Jurkat, Clone E6-1 (cell line): ENCODE measurements around the gene B4GALT4. TPM values are rescaled to one million over a fixed set of nuclear protein-coding genes. Genes with fewer than 3 reads are reported as not detected.
"Not testable (repeated sequence)": the region's sequence is repeated elsewhere in the genome, so short reads cannot be mapped to it uniquely, and the experiment has no call there.

Experiments used
- DNase-seq: peaks from one replicate; pipeline ENCODE4 v3.0.0-alpha.2; 2011; ENCODE audit warnings: low read depth, low spot score
- H3K4me3 ChIP-seq: 2 replicates; pipeline ENCODE4 v1.5.1; 2011; ENCODE audit warnings: mild to moderate bottlenecking, low read length, control low read depth, moderate library complexity
- polyA plus RNA-seq: library from polyadenylated mRNA; unstranded; fragments of >200 nt; gene quantifications from one replicate; pipeline ENCODE4 v1.2.1, GENCODE V29; 2012; ENCODE audit warnings: missing spikeins; ENCODE audit not compliant: insufficient read length, insufficient read depth

Gene B4GALT4, protein sequence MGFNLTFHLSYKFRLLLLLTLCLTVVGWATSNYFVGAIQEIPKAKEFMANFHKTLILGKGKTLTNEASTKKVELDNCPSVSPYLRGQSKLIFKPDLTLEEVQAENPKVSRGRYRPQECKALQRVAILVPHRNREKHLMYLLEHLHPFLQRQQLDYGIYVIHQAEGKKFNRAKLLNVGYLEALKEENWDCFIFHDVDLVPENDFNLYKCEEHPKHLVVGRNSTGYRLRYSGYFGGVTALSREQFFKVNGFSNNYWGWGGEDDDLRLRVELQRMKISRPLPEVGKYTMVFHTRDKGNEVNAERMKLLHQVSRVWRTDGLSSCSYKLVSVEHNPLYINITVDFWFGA
- polyA plus RNA-seq, result 8.5 TPM

DNA sequence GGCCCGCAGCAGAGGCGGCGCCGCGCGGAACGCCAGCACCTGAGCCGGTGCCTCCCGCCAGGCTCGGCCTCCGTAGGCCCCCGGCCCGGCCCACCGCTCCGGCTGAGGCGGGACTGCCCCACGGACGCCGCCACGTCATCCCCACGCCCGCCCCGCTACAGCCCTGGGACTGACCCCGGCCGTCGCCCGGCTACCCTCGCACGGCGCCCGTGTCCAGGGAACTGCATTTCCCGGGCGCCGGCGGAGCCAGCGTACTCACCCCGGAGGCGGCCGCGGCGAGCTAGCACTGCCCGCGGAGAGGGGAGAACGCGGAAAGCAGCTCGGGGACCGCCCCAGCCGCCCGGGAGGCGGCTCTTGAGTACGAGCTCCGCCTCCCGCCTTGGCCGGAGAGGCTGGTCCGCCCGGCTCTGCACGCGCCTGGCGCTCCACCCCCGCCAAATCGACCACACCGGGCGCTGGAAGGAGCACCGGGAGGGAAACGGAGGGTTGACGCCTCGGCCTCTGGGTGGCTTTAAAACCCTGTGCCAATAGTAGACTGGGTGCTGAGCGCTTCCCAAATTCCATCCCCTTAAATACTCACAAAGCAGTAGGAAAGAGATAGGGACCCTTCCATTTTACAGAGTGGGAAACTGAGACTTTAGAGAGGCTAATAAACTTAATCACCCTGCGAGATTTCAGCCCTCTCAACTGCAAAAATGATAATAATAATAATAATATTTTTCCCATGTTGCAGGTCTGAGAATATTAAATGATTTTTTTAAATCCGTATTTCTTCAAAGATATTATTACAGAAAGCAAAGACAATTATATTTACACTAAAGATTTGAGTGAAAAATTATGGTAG lies at the start of gene B4GALT4:
TSS of gene B4GALT4 (minus strand) at position 288 of the 844 bp plus-strand sequence. CDS start 10,779 bp downstream, outside the sequence.
- peak; percentile 55 for DNase-seq
- peak within 1 kb of the TSS; percentile 67 for H3K4me3 ChIP-seq

DNA sequence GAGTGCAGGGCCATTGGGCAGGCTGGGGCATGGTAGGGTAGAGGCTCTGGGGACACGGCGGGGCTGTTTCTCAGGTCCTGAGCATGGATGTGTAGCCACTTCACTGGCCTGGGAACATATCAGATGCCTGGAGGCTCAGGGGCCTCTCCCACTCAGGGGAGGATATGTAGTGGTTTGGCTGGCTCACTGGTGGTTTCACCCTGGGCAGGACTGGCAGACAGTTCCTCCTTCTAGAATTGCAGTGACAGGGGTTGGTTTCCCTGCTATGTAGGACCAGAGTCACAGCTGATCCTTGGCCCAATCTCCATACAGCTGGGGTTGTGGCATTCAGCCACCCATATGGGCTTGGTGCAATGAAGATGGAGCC lies 48.7 kb upstream of the B4GALT4 start:
- no peak for DNase-seq
- no peak overlapping the region for H3K4me3 ChIP-seq

DNA sequence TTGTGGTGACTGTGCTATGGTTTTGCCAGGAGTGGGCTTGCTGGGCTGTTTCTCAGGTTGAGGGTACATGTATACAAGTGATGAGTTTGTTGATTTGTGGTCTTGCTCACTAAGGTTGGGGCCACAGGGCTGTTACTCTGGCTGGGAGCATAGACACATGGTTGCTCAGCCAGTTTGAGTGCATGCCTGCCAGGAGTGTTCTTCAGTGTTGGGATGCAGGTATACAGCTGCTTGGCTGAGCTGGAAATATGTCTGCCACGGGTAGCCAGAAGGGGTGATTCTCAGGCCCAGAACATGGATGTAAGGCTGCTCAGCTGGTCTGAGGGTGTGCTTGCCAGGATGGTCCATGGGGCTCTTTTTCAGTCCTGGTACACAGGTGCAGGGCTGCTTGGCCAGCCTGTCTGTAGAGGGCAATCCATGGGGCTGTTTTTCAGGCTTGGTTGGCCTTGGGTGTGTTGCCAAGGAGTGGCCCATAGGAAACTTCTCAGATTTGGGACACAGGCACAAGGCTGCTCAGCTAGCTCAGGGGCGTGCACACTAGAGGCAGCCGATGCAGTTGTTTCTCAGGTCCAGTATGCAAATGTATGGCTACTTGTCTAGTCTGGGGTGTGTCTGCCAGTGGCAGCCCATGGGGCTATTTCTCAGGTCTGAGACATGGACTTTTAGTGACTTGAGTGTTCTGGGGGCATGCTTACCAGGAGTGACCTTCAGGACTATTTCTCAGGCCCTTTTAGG lies 48.2 kb upstream of the B4GALT4 start:
- H3K4me3 ChIP-seq, result no peak overlapping the region

DNA sequence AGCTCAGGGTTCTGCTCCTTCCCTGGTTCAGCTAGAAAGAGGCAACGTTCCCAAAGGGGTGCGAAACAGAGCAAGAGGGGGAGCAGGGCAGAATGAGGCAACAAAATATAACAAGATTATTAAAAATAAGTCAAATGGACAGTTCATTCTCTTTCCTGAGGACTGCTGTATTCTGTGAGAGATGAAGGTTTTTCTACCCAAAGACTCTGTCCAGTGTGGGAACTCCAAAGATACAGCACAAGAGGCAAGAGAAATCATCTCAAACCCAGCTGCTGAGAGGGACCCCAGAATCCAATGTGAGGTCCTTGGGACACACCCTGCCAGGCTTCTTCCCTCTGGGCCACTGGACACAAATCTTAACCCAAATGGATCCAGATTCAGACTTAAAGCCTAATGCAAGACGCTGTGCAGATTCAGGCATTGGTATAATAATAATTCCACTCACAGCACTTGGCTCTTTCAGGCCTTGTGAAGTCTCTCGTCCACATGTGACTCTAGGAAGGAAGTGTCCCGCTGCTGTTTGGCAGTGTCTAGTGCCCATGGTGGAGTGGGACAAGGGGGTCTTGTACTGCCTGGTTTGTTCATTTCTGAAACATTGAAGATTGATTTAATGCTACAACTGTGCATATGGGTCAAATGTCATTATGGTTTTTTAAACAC lies 39.0 kb upstream of the B4GALT4 start:
- no peak for DNase-seq
- H3K4me3 ChIP-seq, result no peak overlapping the region

More for the DNA sequence above, 48.2 kb upstream of the B4GALT4 start:
- DNase-seq, result no peak

DNA sequence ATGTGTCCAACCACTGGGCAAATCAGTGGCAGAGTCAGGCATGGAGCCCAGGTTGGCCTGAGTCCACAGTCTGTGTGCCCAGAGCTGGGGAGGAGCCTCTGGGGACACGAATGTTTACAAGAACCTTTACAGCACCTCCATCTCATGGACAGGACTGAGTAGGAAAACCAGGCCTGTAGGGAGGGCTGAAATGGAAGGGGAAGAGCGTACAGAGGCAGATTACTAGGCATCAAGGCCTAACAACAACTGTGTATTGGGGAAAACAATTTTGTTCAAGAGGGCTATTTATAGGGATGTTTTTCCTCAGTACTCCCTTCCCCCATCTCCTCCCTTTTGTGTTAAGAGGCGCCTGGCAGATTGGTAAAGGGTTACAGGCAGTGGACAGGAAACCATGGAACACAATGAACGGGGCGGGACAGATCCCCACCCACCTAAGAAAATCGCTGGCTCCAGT lies 38.5 kb upstream of the B4GALT4 start:
- H3K4me3 ChIP-seq, result no peak overlapping the region
- no peak for DNase-seq

DNA sequence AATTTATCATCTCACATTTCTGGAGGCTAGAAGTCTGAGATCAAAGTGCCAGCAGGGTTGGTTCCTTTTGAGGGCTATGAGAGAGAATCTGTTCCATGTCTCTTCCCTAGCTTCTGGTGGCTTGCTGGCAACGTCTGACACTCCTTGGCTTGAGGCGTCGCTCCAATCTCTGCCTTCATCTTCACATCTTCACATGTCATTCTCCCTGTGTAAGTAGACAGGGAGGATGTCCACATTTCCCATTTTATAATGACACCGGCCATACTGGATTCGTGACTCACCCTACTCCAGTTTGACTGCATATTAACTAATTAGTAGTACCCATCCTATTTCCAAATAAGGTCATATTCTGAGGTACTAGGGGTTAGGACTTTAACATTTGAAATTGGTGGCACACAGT lies 36.0 kb upstream of the B4GALT4 start:
- DNase-seq, result no peak
- H3K4me3 ChIP-seq, result no peak overlapping the region

DNA sequence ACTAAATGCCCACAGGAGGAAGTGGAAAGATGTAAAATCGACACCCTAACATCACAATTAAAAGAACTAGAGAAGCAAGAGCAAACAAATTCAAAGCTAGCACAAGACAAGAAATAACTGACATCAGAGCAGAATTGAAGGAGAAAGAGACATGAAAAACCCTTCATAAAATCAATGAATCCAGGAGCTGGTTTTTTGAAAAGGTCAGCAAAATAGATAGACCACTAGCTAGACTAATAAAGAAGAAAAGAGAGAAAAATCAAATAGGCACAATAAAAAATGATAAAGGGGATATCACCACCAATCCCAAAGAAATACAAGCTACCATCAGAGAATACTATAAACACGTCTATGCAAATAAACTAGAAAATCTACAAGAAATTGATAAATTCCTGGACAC lies 29.5 kb upstream of the B4GALT4 start:
- H3K4me3 ChIP-seq, DNase-seq: not testable (repeated sequence)

DNA sequence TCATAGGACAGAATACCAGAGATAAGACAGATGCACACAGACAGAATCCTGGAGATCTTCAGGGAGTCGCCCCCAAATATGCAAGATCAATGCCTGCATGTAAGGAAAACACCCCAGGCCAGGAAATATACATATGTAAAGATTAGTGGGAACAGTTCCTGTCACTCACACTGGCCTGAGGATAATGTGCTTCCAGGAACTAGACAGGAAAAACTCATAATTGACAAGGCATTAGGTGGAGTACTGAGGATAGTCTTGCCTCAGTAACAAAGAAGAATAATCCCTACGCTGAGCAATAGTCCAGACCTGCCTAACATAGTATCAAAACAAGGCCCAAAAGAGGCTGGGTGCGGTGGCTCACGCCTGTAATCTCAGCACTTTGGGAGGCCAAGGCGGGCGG lies 20.4 kb upstream of the B4GALT4 start:
- H3K4me3 ChIP-seq, result no peak overlapping the region
- DNase-seq, result no peak

DNA sequence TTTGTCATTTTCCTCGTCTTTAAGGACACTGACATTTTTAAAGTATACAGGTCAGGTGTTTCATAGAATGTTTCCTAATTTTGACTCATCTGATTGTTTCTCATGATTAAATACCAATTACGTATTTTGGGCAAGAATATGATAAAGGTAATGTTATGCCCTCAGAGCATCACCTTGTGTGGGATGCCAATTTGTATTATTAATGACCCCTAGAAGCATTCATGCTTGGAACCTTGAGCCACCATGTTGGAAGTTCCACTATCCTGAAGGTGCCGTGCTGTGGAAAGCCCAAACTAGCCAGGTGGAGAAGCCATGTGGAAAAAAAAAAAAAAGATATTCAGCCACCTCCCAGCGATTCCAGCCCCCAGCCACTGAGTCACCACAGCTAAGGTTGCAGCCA lies 19.1 kb upstream of the B4GALT4 start:
- H3K4me3 ChIP-seq, result no peak overlapping the region
- no peak for DNase-seq

DNA sequence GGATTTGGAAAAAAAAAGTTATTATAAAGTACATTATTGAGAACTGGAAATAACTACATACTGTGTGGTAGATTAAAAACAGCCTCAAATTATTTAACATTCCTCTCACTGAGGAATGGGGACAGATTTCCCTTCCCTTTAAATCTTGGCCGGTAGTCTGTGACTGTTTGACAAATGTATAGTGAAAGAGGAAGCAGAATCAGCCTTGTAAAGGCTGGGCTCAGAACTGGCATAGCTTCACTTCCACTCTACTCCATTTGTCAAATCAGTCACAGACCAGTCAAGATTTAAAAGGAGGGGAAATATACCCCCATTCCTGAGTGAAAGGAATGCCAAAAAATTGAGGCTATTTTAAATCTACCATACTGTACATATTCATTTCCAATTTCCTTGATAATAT lies 18.2 kb upstream of the B4GALT4 start:
- H3K4me3 ChIP-seq, result no peak overlapping the region
- DNase-seq, result no peak

DNA sequence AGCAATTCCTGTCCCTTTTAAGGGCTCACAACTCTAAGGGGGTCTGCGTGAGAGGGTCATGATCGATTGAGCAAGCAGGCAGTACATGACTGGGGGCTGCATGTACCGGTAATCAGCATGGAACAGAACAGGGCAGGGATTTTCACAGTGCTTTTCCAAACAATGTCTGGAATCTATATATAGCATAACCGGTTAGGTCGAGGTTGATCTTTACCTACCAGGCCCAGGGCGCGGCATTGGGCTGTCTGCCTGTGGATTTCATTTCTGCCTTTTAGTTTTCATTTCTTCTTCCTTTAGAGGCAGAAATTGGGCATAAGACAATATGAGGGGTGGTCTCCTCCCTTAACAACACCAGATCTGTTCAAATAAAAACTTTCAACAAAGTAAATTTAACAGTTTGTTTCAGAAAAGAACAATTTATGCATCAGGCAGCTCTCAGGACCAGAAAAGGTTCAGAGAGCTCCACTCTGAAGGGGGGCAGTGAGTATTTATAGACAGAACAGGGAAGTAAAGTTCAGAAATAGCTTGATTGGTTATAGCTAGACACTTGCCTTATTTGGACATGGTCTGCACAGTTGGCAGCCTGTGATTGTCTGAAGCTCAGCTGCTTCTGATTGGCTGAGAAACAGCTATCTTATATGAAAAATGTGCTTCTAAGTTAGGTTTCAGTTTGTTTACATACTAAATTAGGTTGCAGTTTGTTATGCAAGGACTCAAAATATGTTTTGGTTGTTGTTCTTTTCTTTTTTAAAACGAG lies 17.2 kb upstream of the B4GALT4 start:
- DNase-seq, result no peak
- H3K4me3 ChIP-seq, result no peak overlapping the region

DNA sequence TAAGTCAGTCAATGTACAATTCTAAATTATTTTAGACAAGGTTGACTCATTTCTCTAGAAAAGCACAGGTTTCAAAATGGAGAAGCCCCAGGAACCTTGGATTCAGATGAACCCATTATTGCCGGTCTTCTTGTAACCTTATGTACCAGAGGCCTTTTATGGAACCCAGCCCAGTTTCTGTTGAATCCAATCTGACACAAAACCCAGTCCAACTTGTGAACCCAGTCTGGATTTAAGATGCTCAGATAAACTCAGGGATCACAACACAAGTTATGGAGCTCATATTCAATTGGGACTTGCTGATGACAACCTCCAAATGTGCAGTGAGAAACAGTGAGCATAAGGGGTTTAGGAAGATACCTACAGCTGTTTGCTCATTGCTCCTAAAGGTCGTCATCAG lies 16.4 kb upstream of the B4GALT4 start:
- no peak overlapping the region for H3K4me3 ChIP-seq
- no peak for DNase-seq

DNA sequence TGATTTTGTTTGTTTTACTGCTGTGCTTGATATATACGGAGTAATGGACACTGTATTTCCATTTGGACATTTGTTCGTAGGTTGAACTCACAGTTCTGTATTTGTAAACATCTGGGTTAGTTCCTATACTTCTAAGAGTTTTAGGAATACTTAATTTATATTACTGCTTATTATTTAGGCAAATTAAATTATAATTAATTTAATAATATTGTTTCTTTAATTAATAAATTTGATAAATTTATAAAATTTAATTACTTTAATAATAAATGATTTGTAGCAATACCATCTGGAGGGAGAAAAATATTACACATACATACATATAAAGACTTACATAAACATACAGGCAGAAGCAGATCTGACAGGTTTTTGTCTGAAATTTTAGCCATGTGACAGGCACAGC lies 14.5 kb upstream of the B4GALT4 start:
- no peak overlapping the region for H3K4me3 ChIP-seq
- DNase-seq, result no peak

DNA sequence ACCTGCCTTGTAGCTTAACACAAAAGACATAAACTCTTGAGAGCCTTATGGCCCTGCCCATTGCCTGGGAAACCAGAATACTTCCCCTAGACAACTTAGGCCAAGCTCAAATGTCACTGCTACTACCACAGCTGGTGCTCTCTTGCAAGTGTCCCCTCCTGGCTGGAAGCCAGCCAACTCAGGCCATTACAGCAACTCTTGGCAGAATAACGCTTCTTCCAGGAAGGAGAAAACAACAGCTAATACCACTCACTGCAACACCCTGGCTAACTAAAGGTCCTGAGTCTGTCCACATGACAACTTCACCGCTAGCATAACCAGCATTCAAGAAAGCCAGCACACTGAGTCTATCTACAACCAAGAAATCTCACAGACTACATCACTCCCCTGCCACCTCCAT lies 5.1 kb upstream of the B4GALT4 start:
- DNase-seq, result no peak
- no peak overlapping the region for H3K4me3 ChIP-seq

DNA sequence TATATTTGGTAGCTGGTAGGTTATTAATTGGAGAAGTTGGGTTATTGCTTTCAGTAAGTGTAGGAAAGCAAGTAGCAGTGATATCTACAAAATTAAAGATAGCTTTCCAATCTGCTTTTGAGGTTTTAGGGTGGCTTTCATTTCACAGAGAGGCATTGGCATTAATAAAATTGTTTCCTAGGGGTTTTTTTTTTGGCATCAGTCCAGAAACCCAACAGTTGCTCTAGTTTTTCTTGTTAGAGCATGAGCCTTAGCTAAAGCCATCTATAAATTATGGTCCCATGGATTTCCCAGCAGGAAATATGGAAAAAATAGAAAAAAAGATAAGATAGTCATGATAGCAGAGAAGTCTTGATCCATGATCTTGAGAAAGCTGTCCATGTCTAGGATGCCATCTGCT lies 3.0 kb upstream of the B4GALT4 start:
- no peak for DNase-seq
- H3K4me3 ChIP-seq, result no peak overlapping the region

DNA sequence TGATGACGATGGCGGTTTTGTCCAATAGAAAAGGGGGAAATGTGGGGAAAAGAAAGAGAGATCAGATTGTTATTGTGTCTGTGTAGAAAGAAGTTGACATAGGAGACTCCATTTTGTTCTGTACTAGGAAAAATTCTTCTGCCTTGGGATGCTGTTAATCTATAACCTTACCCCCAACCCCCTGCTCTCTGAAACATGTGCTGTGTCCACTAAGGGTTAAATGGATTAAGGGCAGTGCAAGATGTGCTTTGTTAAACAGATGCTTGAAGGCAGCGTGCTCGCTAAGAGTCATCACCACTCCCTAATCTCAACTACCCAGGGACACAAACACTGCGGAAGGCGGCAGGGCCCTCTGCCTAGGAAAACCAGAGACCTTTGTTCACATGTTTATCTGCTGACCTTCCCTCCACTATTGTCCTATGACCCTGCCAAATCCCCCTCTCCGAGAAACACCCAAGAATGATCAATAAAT lies 2.4 kb upstream of the B4GALT4 start:
- DNase-seq, H3K4me3 ChIP-seq: not testable (repeated sequence)

DNA sequence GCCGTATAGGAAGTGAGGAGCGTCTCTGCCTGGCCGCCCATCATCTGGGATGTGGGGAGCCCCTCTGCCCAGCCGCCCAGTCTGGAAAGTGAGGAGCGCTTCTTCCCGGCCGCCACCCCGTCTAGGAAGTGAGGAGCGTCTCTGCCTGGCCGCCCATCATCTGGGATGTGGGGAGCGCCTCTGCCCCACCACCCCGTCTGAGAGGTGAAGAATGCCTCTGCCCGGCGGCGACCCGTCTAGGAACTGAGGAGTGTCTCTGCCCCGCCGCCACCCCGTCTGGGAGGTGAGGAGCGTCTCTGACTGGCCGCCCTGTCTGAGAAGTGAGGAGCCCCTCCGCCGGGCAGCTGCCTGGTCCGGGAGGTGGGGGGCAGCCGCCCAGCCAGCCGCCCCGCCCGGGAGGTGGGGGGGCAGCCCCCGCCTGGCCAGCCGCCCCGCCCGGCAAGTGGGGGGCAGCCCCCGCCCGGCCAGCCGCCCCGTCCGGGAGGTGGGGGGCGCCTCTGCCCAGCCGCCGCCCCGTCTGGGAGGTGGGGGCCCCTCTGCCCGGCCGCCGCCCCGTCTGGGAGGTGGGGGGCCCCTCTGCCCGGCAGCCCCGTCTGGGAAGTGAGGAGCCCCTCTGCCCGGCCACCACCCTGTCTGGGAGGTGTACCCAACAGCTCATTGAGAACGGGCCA lies 1.8 kb upstream of the B4GALT4 start:
- not testable (repeated sequence) for DNase-seq, H3K4me3 ChIP-seq

DNA sequence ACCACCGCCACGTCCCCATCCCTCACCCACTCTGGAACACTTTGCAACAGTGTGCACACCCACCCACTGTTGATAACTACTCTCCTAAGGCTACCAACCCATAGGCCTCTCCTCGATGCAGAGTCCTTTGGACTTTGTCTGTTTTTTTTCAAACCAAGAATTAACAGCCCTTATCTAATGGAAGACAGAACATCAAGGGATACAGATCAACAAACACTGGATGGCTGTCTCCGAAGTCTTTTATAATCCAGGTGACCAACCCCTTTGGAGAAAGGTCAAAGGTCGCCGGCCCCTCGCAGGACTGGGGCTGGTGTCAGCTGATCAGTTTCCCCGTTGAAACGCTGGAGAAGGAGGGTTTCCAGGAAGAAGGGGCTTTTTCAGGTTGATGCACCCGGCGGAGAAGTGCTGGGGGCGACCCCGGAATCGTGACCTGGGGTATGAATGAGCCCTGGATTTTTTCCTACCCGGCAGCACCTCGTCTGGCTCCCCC lies 532 bp downstream of the B4GALT4 start:
- DNase-seq, result no peak

More for the DNA sequence above, 532 bp downstream of the B4GALT4 start:
- H3K4me3 ChIP-seq, result peak overlapping the region; percentile 67
